HL-60 (cell line): ENCODE data around the gene ZNF200.
A peak's percentile ranks its signal among the peaks of the same experiment; 100 is the strongest.

Experiments used
- DNase-seq, 2 experiments: peaks; one replicate each; pipeline ENCODE4 v3.0.0-alpha.2; 2010 to 2020; ENCODE audit warnings: low read depth in 1 of 2, low spot score in 1 of 2
- H3K27ac ChIP-seq: fragments of 250-450 bp; sonication (Bioruptor Pico); replicated peaks from 2 replicates; pipeline ENCODE4 v1.5.1; 2020; ENCODE audit warnings: mild to moderate bottlenecking, moderate library complexity
- H3K27me3 ChIP-seq: fragments of 250-450 bp; sonication (Bioruptor Pico); 2 replicates; pipeline ENCODE4 v1.5.1; 2021; ENCODE audit warnings: mild to moderate bottlenecking, moderate library complexity; ENCODE audit not compliant: insufficient read depth, poor library complexity, severe bottlenecking
- H3K4me3 ChIP-seq: replicated peaks from 2 replicates; pipeline ENCODE4 v1.5.1; 2011; ENCODE audit warnings: mild to moderate bottlenecking, control low read depth, low read length; ENCODE audit not compliant: insufficient read depth
- GABPA ChIP-seq: IDR thresholded peaks from 2 replicates; pipeline ENCODE4 v1.6.1; 2012; ENCODE audit warnings: low read depth
- POLR2AphosphoS5 ChIP-seq: IDR thresholded peaks from 2 replicates; pipeline ENCODE4 v1.6.1; 2012; ENCODE audit warnings: low read depth
- SPI1 ChIP-seq: IDR thresholded peaks from 2 replicates; pipeline ENCODE4 v1.6.1; 2012; ENCODE audit warnings: low read depth, mild to moderate bottlenecking, borderline replicate concordance
- TF ChIP-seq, protein P1 (sequence below): IDR thresholded peaks from one replicate; pipeline ENCODE4 v1.5.1; 2011; ENCODE audit warnings: low read length, control low read depth, inconsistent platforms; ENCODE audit not compliant: insufficient read depth
- TF ChIP-seq, protein P2 (sequence below): IDR thresholded peaks from 2 replicates; pipeline ENCODE4 v1.6.1; 2012; ENCODE audit warnings: low read depth; ENCODE audit not compliant: insufficient replicate concordance

The ZNF200 gene

DNA sequence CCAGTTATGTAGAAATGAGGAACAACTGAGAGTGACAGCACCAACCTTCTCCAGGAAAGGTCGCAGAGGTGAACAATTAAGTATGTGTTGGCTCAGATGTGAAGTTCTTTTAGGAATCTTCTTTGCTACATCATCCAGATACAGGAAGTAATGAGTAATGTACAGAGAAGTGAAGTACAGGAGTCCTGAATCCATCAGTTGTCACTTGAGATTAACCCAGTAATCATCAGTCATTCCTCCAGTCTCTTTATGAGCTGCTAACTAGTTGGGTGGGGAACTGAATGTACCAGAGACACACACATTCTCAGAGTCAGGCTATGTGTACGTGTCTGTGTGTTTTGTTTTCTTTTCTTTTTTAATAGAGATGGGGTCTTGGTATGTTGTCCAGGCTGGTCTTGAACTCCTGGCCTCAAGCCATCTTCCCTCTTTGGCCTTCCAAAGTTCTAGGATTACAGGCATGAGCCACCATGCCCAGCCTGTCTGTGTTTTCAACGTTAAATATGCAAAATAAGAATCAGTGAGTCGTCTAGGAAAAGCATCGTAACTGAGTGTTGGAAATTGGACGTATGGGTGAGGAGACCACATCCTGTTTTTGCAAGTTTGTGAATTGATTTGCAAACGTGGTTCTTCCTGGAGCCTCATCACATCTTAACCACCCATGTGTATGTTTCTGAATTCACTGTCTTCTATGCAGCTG lies 19.9 kb downstream of the ZNF200 start:
- peak in 1 of 2 experiments; percentile 25 for DNase-seq
- Histone ChIP-seq H3K27me3 (no peaks in the 10 kb centered on the region), H3K4me3 (no peak overlapping the region), H3K27ac (no peak overlapping the region)
- TF ChIP-seq POLR2AphosphoS5 (no peak), GABPA (no peak), SPI1 (no peak)
- TF ChIP-seq, protein P1, sequence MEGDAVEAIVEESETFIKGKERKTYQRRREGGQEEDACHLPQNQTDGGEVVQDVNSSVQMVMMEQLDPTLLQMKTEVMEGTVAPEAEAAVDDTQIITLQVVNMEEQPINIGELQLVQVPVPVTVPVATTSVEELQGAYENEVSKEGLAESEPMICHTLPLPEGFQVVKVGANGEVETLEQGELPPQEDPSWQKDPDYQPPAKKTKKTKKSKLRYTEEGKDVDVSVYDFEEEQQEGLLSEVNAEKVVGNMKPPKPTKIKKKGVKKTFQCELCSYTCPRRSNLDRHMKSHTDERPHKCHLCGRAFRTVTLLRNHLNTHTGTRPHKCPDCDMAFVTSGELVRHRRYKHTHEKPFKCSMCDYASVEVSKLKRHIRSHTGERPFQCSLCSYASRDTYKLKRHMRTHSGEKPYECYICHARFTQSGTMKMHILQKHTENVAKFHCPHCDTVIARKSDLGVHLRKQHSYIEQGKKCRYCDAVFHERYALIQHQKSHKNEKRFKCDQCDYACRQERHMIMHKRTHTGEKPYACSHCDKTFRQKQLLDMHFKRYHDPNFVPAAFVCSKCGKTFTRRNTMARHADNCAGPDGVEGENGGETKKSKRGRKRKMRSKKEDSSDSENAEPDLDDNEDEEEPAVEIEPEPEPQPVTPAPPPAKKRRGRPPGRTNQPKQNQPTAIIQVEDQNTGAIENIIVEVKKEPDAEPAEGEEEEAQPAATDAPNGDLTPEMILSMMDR: no peak
- TF ChIP-seq, protein P2, sequence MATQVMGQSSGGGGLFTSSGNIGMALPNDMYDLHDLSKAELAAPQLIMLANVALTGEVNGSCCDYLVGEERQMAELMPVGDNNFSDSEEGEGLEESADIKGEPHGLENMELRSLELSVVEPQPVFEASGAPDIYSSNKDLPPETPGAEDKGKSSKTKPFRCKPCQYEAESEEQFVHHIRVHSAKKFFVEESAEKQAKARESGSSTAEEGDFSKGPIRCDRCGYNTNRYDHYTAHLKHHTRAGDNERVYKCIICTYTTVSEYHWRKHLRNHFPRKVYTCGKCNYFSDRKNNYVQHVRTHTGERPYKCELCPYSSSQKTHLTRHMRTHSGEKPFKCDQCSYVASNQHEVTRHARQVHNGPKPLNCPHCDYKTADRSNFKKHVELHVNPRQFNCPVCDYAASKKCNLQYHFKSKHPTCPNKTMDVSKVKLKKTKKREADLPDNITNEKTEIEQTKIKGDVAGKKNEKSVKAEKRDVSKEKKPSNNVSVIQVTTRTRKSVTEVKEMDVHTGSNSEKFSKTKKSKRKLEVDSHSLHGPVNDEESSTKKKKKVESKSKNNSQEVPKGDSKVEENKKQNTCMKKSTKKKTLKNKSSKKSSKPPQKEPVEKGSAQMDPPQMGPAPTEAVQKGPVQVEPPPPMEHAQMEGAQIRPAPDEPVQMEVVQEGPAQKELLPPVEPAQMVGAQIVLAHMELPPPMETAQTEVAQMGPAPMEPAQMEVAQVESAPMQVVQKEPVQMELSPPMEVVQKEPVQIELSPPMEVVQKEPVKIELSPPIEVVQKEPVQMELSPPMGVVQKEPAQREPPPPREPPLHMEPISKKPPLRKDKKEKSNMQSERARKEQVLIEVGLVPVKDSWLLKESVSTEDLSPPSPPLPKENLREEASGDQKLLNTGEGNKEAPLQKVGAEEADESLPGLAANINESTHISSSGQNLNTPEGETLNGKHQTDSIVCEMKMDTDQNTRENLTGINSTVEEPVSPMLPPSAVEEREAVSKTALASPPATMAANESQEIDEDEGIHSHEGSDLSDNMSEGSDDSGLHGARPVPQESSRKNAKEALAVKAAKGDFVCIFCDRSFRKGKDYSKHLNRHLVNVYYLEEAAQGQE: no peak

DNA sequence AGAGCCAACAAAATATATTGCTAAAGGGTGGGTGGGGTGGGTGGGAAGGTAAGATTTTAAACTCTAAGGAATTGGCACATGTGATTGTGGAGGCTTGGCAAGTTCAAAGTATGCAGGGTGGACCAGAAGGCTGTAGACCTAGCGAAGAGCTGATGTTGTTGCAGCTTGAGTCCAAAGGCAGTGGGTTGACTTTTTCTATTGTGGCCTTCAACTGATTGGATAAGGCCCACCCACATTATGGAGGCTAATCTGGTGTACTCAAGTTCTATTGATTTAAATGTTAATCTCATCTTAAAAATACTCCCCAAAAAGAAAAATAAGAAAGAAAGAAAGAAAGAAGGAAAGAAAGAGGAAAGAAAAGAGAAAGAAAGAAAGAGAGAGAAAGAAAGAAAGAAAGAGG lies 22.4 kb downstream of the ZNF200 start:
- no peak for DNase-seq
- Histone ChIP-seq H3K4me3 (no peak overlapping the region), H3K27ac (no peak overlapping the region), H3K27me3 (no peaks in the 10 kb centered on the region)
- TF ChIP-seq SPI1: no peak
- no peak for TF ChIP-seq GABPA
- TF ChIP-seq, protein P2: no peak
- no peak for TF ChIP-seq POLR2AphosphoS5
- TF ChIP-seq, protein P1: no peak

DNA sequence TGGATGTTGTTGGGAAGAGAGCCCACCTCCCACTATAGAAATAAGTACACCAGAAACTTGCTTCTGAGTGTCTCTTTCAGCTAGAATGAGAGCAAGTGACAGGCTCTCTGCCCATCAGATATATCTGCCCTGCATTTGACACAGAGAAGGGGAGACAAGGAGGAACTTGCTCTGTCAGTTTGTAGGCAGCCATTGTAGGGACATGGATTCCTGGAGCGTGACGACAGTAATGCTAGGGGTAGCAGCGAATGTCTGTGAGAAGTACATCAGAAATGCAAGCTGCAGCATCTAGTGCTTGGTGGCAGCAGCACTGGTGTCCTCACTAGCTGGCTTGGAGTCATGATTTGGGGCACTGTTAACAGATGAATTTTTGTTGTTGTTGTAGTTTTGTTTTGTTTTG lies 23.0 kb downstream of the ZNF200 start:
- DNase-seq: no peak
- TF ChIP-seq, protein P2: no peak
- TF ChIP-seq, protein P1: no peak
- TF ChIP-seq SPI1 (no peak), POLR2AphosphoS5 (no peak), GABPA (no peak)
- no peak overlapping the region for H3K4me3 ChIP-seq

More for the DNA sequence above, 23.0 kb downstream of the ZNF200 start:
- H3K27ac ChIP-seq: no peak overlapping the region
- no peaks in the 10 kb centered on the region for H3K27me3 ChIP-seq
